MCF 10A (cell line): ENCODE measurements around the gene HORMAD2. TPM values are rescaled to one million over a fixed set of nuclear protein-coding genes. Genes with fewer than 3 reads are reported as not detected.

Experiments used
- BruUV-seq: library from RNA; stranded (reverse); fragments of 400-500 nt; replicated peaks from 2 replicates; lab custom pipeline; 2021; lab: Mats Ljungman, UMichigan
- CTCF ChIA-PET: fragments of 300-600 bp; sonication (Branson Sonifier 250); formaldehyde crosslinking; extraction: SDS; loops from one replicate; lab custom pipeline; 2021; ENCODE audit warnings: antibody characterized with exemption, inconsistent platforms; lab: Yijun Ruan, JAX
- POLR2A ChIA-PET: fragments of 300-600, 350-650 bp; sonication (Branson Sonifier 250); formaldehyde crosslinking; extraction: SDS; loops from one replicate; lab custom pipeline; 2020; ENCODE audit warnings: antibody characterized with exemption, inconsistent platforms; lab: Yijun Ruan, JAX
- DNase-seq: peaks from one replicate; pipeline ENCODE4 v3.0.0-alpha.2; 2018; ENCODE audit not compliant: unreplicated experiment
- H3K27ac Mint-ChIP-seq: one replicate; pipeline ENCODE4 v1.8.0; 2022; ENCODE audit warnings: mild to moderate bottlenecking, low read depth, mixed read lengths; ENCODE audit not compliant: unreplicated experiment
- H3K27me3 Mint-ChIP-seq: one replicate; pipeline ENCODE4 v1.8.0; 2022; ENCODE audit warnings: mixed read lengths; ENCODE audit not compliant: insufficient read depth, unreplicated experiment
- H3K36me3 Mint-ChIP-seq: one replicate; pipeline ENCODE4 v1.8.0; 2022; ENCODE audit warnings: mild to moderate bottlenecking, moderate library complexity, mixed read lengths; ENCODE audit not compliant: insufficient read depth, unreplicated experiment
- H3K4me1 Mint-ChIP-seq: one replicate; pipeline ENCODE4 v1.8.0; 2022; ENCODE audit warnings: mixed read lengths; ENCODE audit not compliant: insufficient read depth, unreplicated experiment
- H3K4me3 Mint-ChIP-seq: one replicate; pipeline ENCODE4 v1.8.0; 2022; ENCODE audit warnings: mild to moderate bottlenecking, moderate library complexity, mixed read lengths; ENCODE audit not compliant: unreplicated experiment
- H3K9me3 Mint-ChIP-seq: one replicate; pipeline ENCODE4 v1.8.0; 2022; ENCODE audit warnings: mixed read lengths; ENCODE audit not compliant: unreplicated experiment
- intact Hi-C: fragments of 100-400 bp; cut with micrococcal nuclease; formaldehyde crosslinking; loops from 2 replicates; pipeline ENCODE4 v1.14.1; 2022
- total RNA-seq: library from RNA; stranded (reverse); gene quantifications from 2 replicates; pipeline ENCODE4 v1.2.3, GENCODE V29; 2022
- TF ChIP-seq, protein P1 (sequence below): fragments of 200-600 bp; IDR thresholded peaks from one replicate; pipeline ENCODE4 v1.8.0; 2022; ENCODE audit warnings: antibody characterized with exemption, mild to moderate bottlenecking; ENCODE audit not compliant: unreplicated experiment

HORMAD2 gene
- total RNA-seq, 1 experiment from 2014 or later: not detected

DNA sequence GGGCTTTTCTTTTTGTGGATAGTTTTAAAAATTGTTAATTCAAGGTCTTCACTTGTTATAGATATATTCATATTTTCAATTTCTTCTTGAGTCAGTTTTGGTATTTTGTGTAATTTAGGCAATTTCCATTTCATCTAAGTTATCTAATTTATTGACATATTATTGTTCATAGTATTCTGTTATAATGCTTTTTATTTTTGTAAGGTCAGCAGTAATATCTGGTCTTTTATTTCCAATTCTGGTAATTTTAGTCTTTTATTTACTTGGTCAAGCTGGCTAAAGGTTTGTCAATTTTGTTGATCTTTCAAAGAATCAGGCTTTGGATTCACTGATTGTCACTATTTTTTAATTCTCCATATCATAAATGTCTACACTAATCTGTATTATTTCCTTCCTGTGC lies 60.1 kb downstream of the HORMAD2 start:
- TF ChIP-seq, protein P1, sequence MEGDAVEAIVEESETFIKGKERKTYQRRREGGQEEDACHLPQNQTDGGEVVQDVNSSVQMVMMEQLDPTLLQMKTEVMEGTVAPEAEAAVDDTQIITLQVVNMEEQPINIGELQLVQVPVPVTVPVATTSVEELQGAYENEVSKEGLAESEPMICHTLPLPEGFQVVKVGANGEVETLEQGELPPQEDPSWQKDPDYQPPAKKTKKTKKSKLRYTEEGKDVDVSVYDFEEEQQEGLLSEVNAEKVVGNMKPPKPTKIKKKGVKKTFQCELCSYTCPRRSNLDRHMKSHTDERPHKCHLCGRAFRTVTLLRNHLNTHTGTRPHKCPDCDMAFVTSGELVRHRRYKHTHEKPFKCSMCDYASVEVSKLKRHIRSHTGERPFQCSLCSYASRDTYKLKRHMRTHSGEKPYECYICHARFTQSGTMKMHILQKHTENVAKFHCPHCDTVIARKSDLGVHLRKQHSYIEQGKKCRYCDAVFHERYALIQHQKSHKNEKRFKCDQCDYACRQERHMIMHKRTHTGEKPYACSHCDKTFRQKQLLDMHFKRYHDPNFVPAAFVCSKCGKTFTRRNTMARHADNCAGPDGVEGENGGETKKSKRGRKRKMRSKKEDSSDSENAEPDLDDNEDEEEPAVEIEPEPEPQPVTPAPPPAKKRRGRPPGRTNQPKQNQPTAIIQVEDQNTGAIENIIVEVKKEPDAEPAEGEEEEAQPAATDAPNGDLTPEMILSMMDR: no peak

DNA sequence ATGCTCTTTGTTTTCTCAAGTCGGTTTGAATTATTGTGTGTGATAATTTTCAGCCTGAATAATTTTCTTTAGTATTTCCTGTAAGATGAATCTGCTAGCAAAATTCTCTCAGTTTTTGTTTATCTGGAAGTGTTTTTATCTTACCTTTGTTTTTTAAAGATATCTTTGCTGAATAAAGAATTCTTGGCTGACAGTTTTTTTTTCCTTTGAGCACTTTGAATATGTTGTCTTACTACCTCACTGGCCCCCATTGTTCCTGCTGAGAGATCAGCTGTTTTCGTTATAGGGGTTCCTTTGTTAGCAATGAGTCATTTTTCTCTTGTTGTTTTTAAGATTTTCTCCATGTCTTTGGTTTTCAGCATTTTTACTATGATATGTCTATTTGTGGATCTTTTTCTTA lies 63.0 kb downstream of the HORMAD2 start:
- TF ChIP-seq, protein P1: no peak
- CTCF ChIA-PET: no interaction called here

More for the DNA sequence above, 60.1 kb downstream of the HORMAD2 start:
- CTCF ChIA-PET: no interaction called here
- BruUV-seq: no TSS peak
- Mint-ChIP-seq H3K27me3 (peaks cover 45% of the 10 kb centered on the region), H3K4me1 (no peaks in the 10 kb centered on the region), H3K36me3 (no peaks in the 10 kb centered on the region), H3K4me3 (no peak overlapping the region), H3K9me3 (peaks cover 9% of the 10 kb centered on the region), H3K27ac (no peak overlapping the region)
- DNase-seq: no peak
- intact Hi-C loops: no loop called here
- POLR2A ChIA-PET: no interaction called here

DNA sequence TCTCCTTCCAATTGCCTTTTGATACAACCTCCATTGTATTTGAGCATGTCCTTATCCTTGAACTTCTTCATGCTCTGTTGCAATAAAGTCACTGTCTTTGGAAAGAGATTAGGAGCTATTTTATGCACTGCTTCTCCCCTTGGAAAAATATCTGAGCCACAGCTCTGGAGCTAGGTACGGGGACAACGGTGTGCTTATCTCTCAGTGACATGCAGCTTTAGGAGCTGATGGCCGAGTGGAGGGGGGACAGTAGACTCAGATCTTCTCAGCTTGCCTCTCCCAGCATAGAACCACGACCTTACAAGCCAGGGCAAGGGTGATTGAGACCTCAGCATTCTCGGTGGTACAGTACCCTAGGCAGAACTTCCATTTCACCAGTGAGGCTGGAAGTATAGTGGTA lies 64.1 kb downstream of the HORMAD2 start:
- intact Hi-C loops: no loop called here
- DNase-seq: no peak
- H3K27ac Mint-ChIP-seq: no peak overlapping the region
- peaks cover 26% of the 10 kb centered on the region for H3K27me3 Mint-ChIP-seq
- POLR2A ChIA-PET: interaction anchor here (1.4 kb wide), 1 partner anchor 39 kb away, joined by 3 read pairs; no protein-coding TSS in a partner anchor
- H3K4me3 Mint-ChIP-seq: no peak overlapping the region
- TF ChIP-seq, protein P1: no peak
- H3K9me3 Mint-ChIP-seq: peaks cover 9% of the 10 kb centered on the region
- H3K36me3 Mint-ChIP-seq: no peaks in the 10 kb centered on the region
- CTCF ChIA-PET: interaction anchor here (1.0 to 2.0 kb wide), 2 partner anchors 36 to 85 kb away, joined by 7 read pairs; no protein-coding TSS in a partner anchor
- BruUV-seq: no TSS peak
- H3K4me1 Mint-ChIP-seq: no peaks in the 10 kb centered on the region

More for the DNA sequence above, 63.0 kb downstream of the HORMAD2 start:
- Mint-ChIP-seq H3K4me1 (no peaks in the 10 kb centered on the region), H3K36me3 (no peaks in the 10 kb centered on the region), H3K27ac (no peak overlapping the region), H3K4me3 (no peak overlapping the region), H3K9me3 (peaks cover 9% of the 10 kb centered on the region), H3K27me3 (peaks cover 26% of the 10 kb centered on the region)
- no peak for DNase-seq
- intact Hi-C loops: no loop called here
- POLR2A ChIA-PET: interaction anchor here (0.7 kb wide), 1 partner anchor 12 kb away, joined by 4 read pairs; no protein-coding TSS in a partner anchor
- BruUV-seq: no TSS peak

DNA sequence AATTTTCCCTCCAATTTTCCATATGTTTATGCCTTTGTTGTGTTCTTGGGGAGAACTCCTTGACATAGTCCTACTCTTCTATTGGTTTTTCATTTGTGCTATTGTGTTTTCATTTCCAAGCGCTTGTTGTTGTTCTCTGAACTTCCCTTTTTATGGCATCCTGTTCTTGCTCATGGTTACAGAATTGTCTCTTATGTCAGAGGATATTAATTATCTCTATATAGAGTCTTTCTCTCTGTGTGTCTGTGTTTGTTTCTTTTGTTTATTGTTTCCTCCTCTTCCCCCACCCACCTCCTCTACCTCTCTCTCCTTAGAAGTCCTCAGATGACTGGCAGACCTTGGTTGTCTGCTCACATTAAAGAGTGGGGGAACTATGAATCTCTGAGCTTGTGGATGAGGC lies 69.9 kb downstream of the HORMAD2 start:
- intact Hi-C loops: no loop called here
- POLR2A ChIA-PET: no interaction called here
- no TSS peak for BruUV-seq
- no peak overlapping the region for H3K4me3 Mint-ChIP-seq
- no peak for DNase-seq
- no peak overlapping the region for H3K27ac Mint-ChIP-seq
- no peaks in the 10 kb centered on the region for H3K9me3 Mint-ChIP-seq
- no peaks in the 10 kb centered on the region for H3K4me1 Mint-ChIP-seq
- TF ChIP-seq, protein P1: no peak
- no peaks in the 10 kb centered on the region for H3K36me3 Mint-ChIP-seq
- H3K27me3 Mint-ChIP-seq: no peaks in the 10 kb centered on the region
- CTCF ChIA-PET: no interaction called here
